Hepatic stellate cell (primary cell): Measurements from ENCODE around the gene DGLUCY.
"Not testable (repeated sequence)": the region's sequence is repeated elsewhere in the genome, so short reads cannot be mapped to it uniquely, and the experiment has no call there.

Source experiments
- DNase-seq: peaks from one replicate; pipeline ENCODE4 v3.0.0; 2011; ENCODE audit warnings: low spot score

DGLUCY gene

GRCh38 chr14:91108941-91109611, 4.8 kb upstream of the DGLUCY start:
- DNase-seq = peak; percentile 24

GRCh38 chr14:91111443-91111842, 2.4 kb upstream of the DGLUCY start:
- DNase-seq = no peak

- DNase-seq = no peak
Measured at GRCh38 chr14:91112194-91112593, 1.7 kb upstream of the DGLUCY start.

- DNase-seq = peak; percentile 54
Measured at GRCh38 chr14:91114079-91115065, 499 bp downstream of the DGLUCY start.

GRCh38 chr14:91115986-91116770, 2.3 kb downstream of the DGLUCY start:
- no peak for DNase-seq

DNA sequence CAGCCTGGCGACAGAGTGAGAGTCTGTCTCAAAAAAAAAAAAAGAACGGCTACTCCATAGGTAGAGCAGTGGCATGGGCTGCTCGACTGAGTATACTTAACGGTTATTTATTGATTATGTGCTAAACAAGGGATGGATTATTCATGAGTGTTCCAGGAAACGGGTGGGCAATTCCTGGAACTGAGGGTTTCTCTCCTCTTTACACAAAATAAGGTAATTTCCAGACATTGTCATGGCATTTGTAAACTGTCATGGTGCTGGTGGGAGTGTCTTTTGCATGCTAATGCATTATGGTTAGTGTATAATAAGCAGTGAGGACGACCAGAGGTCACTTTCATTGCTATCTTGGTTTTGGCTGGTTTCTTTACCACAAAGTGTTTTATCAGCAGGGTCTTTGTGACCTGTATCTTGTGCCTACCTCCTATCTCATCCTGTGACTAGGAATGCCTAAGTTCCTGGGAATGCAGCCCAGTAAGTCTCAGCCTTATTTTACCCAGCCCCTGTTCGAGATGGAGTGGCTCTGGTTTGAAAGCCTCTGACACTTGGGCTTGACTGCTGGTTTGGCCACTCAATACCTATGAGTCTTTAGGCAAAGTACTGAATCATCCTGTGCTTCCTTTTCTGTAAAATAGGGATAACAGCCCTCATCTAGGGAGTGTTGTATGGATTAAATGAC, 3.2 kb downstream of the DGLUCY start:
- DNase-seq = no peak

- DNase-seq = no peak
Measured at GRCh38 chr14:91117960-91118359, 4.1 kb downstream of the DGLUCY start.

- no peak for DNase-seq
Measured at GRCh38 chr14:91118511-91119068, 4.7 kb downstream of the DGLUCY start.

DNA sequence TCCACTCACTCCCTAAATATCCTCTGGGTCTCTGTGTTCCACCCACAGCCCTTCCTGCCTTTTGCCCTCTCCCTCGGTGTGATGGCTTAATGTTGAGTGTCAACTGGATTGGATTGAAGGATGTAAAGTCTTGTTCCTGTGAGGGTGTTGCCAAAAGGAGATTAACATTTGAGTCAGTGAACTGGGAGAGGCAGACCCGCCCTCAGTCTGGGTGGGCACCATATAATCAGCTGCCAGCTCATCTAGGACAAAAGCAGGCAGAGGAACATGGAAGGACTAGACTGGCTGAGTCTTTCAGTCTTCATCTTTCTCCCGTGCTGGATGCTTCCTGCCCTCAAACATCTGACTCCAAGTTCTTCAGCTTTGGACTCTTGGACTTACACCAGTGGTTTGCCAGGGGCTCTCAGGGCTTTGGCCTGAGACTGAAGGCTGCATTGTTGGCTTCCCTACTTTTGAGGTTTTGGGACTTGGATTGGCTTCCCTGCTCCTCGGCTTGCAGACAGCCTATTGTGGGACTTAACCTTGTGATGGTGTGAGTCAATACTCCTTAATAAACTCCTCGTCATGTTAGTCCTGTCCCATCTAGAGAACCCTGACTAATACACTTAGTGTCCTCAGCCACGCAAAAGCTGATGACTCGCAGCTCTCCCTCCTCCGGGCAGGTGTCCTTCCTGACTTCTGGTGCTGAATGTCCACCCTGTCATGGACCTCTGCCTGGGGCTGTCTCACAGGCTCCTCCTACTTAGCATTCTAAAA, 5.9 kb downstream of the DGLUCY start:
- peak; percentile 32 for DNase-seq

DNA sequence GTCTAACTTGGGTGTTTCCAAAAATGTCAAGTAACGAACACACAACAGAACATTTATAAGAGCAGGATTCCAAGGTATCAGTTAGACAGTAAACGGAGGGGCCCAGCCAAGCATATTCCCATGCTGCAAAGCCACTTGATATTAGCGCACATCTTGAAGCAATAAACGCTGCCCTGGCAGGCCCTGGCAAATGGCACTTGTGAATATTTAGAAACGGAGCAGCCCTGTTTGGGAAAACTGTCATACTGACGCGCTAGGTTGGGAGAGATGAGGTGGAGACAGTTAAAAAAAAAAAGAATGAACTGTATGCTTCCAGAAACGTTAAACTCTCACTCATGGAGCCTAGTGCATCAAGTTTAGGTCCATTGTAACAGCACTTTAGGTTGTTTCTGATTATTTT, 9.3 kb downstream of the DGLUCY start:
- no peak for DNase-seq

DNA sequence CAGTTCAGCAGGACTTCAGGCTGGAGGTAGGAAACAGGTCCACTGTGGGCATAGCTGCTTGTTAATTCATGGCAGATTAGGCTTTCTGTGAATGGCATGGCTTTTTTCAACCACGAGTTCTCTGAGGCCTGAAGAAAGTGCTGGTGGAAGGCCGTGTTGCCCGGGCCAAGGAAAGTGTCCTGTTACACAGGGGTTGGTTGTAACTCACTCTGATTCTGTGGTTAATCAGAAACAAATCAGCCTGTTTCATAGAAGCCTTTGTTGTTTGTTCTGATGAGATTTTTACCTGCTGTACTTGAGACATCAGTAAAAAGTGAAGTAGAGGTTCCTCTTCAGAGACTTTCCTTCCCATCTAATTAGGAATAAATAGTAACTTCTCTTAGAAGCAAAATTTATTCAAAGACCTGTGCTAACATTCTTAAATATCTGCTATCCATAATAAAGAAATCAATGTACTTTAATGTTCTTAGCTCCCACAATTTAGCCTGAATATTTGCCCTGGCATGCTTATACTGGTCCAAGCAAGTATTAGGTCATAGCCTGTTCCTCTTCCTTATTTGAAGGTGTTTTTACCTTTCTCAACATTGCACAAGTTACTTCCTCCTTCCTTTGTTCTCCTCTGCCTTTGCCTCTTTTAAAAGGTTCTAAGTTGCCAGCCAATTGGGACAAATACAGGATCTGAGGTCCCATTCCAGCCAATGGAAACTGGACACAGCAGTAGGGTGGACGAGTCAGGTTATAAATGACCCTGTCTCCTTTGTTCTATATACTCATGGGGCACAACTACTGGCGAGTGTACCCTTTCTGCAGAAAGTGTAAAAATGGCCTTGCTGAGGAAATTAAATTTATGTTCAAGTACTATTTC, 10.8 kb downstream of the DGLUCY start:
- DNase-seq = not testable (repeated sequence)

GRCh38 chr14:91125271-91125660, 11.4 kb downstream of the DGLUCY start:
- no peak for DNase-seq

DNA sequence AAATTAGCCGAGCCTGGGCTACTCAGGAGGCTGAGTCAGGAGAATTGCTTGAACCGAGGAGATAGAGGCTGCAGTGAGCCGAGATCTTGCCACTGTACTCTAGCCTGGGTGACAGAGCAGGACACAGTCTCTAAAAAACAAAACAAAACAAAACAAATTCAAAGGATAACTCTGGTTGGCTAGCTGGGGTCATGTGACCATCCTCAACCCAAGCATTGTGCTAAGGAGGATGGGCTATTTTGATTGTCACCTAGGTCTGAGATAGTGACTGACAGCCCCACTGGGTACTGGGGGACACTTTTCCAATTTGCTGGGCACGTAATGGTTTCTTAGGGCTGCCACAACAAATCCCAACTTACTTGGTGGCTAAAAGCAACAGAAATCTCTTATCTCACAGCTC, 11.9 kb downstream of the DGLUCY start:
- no peak for DNase-seq

DNA sequence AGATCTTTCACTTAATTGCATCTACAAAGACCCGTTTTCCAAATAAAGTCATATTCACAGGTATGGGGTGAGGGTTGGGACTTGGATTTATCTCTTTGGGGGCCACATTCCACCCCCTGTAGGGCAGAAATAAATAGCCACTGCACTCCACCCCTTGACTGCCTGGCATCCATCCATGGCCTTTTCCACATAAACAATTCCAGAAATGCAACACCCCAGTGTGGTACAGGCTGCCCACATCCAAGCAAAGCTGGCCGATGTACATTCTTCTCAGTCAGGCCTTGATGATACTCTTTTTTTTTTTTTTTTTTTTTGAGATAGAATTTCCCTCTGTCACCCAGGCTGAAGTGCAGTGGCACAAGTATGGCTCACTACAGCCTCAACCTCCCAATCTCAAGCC, 12.9 kb downstream of the DGLUCY start:
- DNase-seq = no peak

- no peak for DNase-seq
Measured at GRCh38 chr14:91127401-91127801, 13.5 kb downstream of the DGLUCY start.

GRCh38 chr14:91127924-91128323, 14.1 kb downstream of the DGLUCY start:
- no peak for DNase-seq

DNA sequence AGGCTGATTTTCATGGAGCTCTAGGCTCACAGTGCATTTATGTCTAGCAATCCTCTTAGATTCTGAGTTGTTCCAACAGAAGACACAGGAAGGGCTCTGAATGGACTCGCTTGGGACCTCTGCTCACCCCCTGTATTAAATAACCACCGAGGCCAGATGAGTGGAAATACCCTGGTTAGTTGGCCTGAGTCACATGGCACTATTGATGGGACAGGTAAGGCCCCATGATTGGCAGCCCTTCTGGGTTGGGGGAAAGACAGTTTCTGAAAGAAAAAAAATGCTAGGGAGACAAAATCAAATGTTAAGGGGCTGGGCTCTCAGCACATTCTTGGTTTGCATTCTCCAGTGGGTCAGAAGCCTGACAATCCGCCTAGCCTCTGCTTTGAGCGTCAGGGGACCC, 14.8 kb downstream of the DGLUCY start:
- DNase-seq = no peak

- no peak for DNase-seq
Measured at GRCh38 chr14:91129261-91129660, 15.4 kb downstream of the DGLUCY start.

DNA sequence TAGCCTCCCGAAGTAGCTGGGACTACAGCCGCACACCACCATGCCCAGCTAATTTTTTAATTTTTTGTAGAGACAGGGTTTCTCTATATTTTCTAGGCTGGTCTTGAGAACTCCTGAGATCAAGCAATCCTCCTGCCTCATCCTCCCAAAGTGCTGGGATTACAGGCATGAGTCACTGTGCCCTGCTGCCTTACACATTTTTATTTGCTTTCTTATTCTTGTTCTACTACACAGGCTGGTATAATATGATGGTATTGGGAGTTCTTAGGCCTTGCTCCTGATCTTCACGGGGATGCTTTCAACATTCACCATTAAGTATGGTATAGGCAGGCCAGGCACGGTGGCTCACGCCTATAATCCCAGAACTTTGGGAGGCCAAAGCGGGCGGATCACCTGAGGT, 21.2 kb downstream of the DGLUCY start:
- no peak for DNase-seq
